HepG2 (cell line): ENCODE data around the gene GPR39. TPM values are rescaled to one million over a fixed set of nuclear protein-coding genes. Genes with fewer than 3 reads are reported as not detected.

Source experiments
- FLYWCH1 ChIP-seq: sonication (generic); formaldehyde crosslinking; IDR thresholded peaks from 2 replicates; pipeline ENCODE4 v1.8.1; 2023; ENCODE audit warnings: mild to moderate bottlenecking, missing genetic modification reagents
- FOXK1 ChIP-seq: sonication (generic); formaldehyde crosslinking; IDR thresholded peaks from 2 replicates; pipeline ENCODE4 v1.4.0; 2020; ENCODE audit warnings: low read depth, missing genetic modification reagents, borderline replicate concordance
- FOXP1 ChIP-seq, 2 experiments: fragments of 450-650 bp in 1 of 2; IDR thresholded peaks; 2 replicates each; pipeline ENCODE4 v1.6.1; 2017 to 2018; ENCODE audit warnings: antibody characterized with exemption in 1 of 2
- GPN1 ChIP-seq: sonication (generic); formaldehyde crosslinking; IDR thresholded peaks from 2 replicates; pipeline ENCODE4 v1.5.1; 2020; ENCODE audit warnings: missing genetic modification reagents, borderline replicate concordance
- MBD4 ChIP-seq: IDR thresholded peaks from 2 replicates; pipeline ENCODE4 v1.6.1; 2012; ENCODE audit warnings: low read length, inconsistent platforms, borderline replicate concordance
- MYC ChIP-seq: sonication (generic); formaldehyde crosslinking; IDR thresholded peaks from 2 replicates; pipeline ENCODE4 v1.9.0; 2021; ENCODE audit warnings: missing genetic modification reagents, borderline replicate concordance
- NR2F1 ChIP-seq, 2 experiments: fragments of 450-650 bp in 1 of 2; formaldehyde crosslinking in 1 of 2; IDR thresholded peaks; 2 replicates each; pipeline versions ENCODE4 v1.5.0 to v1.6.1; 2016 to 2020; ENCODE audit warnings: mild to moderate bottlenecking in 1 of 2, missing compliant biosample characterization in 1 of 2, missing genetic modification reagents in 1 of 2, moderate library complexity in 1 of 2
- PITX1 ChIP-seq: sonication (generic); formaldehyde crosslinking; IDR thresholded peaks from 2 replicates; pipeline ENCODE4 v1.5.1; 2020; ENCODE audit warnings: mild to moderate bottlenecking, missing genetic modification reagents
- POLR2AphosphoS5 ChIP-seq: IDR thresholded peaks from 2 replicates; pipeline ENCODE4 v1.6.1; 2012; ENCODE audit warnings: low read depth, low read length
- RFXAP ChIP-seq: sonication (generic); formaldehyde crosslinking; IDR thresholded peaks from 2 replicates; pipeline ENCODE4 v1.4.0; 2020; ENCODE audit warnings: missing genetic modification reagents, borderline replicate concordance
- STAT5B ChIP-seq: sonication (generic); formaldehyde crosslinking; IDR thresholded peaks from 2 replicates; pipeline ENCODE4 v1.4.0; 2020; ENCODE audit warnings: missing genetic modification reagents
- TGIF2 ChIP-seq: IDR thresholded peaks from 2 replicates; pipeline ENCODE4 v1.6.1; 2016; ENCODE audit warnings: control low read depth, missing compliant biosample characterization
- ZIK1 ChIP-seq: sonication (generic); formaldehyde crosslinking; IDR thresholded peaks from 2 replicates; pipeline ENCODE4 v1.5.0; 2020; ENCODE audit warnings: mild to moderate bottlenecking, low read depth, missing genetic modification reagents, borderline replicate concordance
- ZNF564 ChIP-seq: sonication (generic); formaldehyde crosslinking; IDR thresholded peaks from 2 replicates; pipeline ENCODE4 v1.8.1; 2023; ENCODE audit warnings: mild to moderate bottlenecking, missing genetic modification reagents
- ZNF598 ChIP-seq: sonication (generic); formaldehyde crosslinking; IDR thresholded peaks from 2 replicates; pipeline ENCODE4 v1.5.1; 2020; ENCODE audit warnings: mild to moderate bottlenecking, missing genetic modification reagents, borderline replicate concordance
- polyA plus RNA-seq, 8 experiments: library from polyadenylated mRNA; depleted of rRNA in 3 of 8; stranded (reverse) in 7 of 8; unstranded in 1 of 8; fragments of >200 nt; fragmentation: Illumina TruSeq in 4 of 8; extraction: Trizol in 4 of 8; gene quantifications; 2 replicates each; pipeline versions ENCODE4 v1.2.1 to v1.2.3, GENCODE V29; 2011 to 2016; ENCODE audit warnings: low read depth in 4 of 8, missing spikeins in 1 of 8, mixed read lengths in 1 of 8; ENCODE audit not compliant: insufficient read depth in 1 of 8
- total RNA-seq, 5 experiments: library from RNA; depleted of rRNA; stranded (reverse); fragments of >200 nt; fragmentation: Illumina TruSeq; extraction: Trizol; gene quantifications; 2 replicates each; pipeline ENCODE4 v1.2.3, GENCODE V29; 2016; ENCODE audit warnings: low read depth in 1 of 5
- TF ChIP-seq, protein P1 (sequence below): IDR thresholded peaks from 2 replicates; pipeline ENCODE4 v1.6.1; 2016
- TF ChIP-seq, protein P2 (sequence below): sonication (generic); formaldehyde crosslinking; conservative IDR thresholded peaks from 2 replicates; pipeline ENCODE4 v1.4.0; 2020; ENCODE audit warnings: missing genetic modification reagents
- TF ChIP-seq, protein P3 (sequence below): sonication (generic); formaldehyde crosslinking; IDR thresholded peaks from 2 replicates; pipeline ENCODE4 v1.5.1; 2020; ENCODE audit warnings: missing genetic modification reagents, mild to moderate bottlenecking, borderline replicate concordance
- TF ChIP-seq, protein P4 (sequence below): sonication (generic); formaldehyde crosslinking; IDR thresholded peaks from 2 replicates; pipeline ENCODE4 v1.5.0; 2020; ENCODE audit warnings: missing genetic modification reagents
- TF ChIP-seq, protein P5 (sequence below): IDR thresholded peaks from 2 replicates; pipeline ENCODE4 v1.6.1; 2016; ENCODE audit warnings: mild to moderate bottlenecking

Gene GPR39
- total and polyA plus RNA-seq, 2 of the 13 experiments (the other 11 are each of a cell fraction or from before 2014, with no cell fraction given), result 0.16 to 0.62 TPM

DNA sequence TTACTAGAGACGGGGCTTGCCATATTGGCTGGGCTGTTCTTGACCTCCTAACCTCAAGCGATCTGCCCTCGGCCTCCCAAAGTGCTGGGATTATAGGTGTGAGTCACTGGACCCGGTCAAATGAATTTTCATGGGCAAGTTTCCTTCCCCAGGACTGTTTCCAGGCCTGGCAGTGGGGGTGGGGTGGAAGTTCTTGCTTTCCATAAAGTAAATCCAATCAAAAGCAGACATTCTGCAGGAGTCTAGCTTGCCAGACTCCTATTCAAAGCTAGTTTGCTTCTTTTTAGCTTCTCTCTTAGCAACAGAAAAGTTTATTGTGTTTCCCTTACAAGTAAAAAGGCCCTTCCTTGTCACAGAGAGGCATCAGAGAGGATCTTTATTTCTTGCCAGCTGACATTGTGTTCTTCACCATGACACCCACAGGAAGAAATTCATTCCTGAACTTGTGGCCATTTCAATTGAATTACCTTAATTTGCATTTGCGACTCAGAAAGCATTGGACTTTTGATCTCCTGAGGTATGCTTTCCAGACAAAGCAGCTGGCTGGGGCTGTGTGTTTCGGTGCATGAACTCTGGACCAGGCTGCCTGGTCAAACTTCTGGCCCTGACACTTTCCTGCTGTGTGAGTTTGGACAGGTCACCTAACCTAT lies 215.5 kb downstream of the GPR39 start (continued):
- TF ChIP-seq FOXP1 (IDR thresholded peaks at IDR 0.05), result no peak
- no peak for TF ChIP-seq FOXP1 (CRISPR knock-in tag; IDR thresholded peaks at IDR 0.05)
- TF ChIP-seq, protein P1, sequence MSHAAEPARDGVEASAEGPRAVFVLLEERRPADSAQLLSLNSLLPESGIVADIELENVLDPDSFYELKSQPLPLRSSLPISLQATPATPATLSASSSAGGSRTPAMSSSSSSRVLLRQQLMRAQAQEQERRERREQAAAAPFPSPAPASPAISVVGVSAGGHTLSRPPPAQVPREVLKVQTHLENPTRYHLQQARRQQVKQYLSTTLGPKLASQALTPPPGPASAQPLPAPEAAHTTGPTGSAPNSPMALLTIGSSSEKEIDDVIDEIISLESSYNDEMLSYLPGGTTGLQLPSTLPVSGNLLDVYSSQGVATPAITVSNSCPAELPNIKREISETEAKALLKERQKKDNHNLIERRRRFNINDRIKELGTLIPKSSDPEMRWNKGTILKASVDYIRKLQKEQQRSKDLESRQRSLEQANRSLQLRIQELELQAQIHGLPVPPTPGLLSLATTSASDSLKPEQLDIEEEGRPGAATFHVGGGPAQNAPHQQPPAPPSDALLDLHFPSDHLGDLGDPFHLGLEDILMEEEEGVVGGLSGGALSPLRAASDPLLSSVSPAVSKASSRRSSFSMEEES, result 0 out of 2 replicates have a peak, but pooled peaks have one; percentile 41
- no peak for TF ChIP-seq RFXAP
- no peak for TF ChIP-seq ZNF564
- TF ChIP-seq ZIK1 (CRISPR knock-in tag), result no peak
- TF ChIP-seq NR2F1 (CRISPR knock-in tag; IDR thresholded peaks at IDR 0.05), result peak in 1 of 2 experiments; percentile 45; a peak in 2 of 4 replicates
- no peak for TF ChIP-seq FOXK1 (CRISPR knock-in tag)
- TF ChIP-seq STAT5B, result no peak
- no peak for TF ChIP-seq POLR2AphosphoS5
- TF ChIP-seq, protein P2, sequence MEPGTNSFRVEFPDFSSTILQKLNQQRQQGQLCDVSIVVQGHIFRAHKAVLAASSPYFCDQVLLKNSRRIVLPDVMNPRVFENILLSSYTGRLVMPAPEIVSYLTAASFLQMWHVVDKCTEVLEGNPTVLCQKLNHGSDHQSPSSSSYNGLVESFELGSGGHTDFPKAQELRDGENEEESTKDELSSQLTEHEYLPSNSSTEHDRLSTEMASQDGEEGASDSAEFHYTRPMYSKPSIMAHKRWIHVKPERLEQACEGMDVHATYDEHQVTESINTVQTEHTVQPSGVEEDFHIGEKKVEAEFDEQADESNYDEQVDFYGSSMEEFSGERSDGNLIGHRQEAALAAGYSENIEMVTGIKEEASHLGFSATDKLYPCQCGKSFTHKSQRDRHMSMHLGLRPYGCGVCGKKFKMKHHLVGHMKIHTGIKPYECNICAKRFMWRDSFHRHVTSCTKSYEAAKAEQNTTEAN (CRISPR knock-in tag), result no peak
- TF ChIP-seq, protein P3, sequence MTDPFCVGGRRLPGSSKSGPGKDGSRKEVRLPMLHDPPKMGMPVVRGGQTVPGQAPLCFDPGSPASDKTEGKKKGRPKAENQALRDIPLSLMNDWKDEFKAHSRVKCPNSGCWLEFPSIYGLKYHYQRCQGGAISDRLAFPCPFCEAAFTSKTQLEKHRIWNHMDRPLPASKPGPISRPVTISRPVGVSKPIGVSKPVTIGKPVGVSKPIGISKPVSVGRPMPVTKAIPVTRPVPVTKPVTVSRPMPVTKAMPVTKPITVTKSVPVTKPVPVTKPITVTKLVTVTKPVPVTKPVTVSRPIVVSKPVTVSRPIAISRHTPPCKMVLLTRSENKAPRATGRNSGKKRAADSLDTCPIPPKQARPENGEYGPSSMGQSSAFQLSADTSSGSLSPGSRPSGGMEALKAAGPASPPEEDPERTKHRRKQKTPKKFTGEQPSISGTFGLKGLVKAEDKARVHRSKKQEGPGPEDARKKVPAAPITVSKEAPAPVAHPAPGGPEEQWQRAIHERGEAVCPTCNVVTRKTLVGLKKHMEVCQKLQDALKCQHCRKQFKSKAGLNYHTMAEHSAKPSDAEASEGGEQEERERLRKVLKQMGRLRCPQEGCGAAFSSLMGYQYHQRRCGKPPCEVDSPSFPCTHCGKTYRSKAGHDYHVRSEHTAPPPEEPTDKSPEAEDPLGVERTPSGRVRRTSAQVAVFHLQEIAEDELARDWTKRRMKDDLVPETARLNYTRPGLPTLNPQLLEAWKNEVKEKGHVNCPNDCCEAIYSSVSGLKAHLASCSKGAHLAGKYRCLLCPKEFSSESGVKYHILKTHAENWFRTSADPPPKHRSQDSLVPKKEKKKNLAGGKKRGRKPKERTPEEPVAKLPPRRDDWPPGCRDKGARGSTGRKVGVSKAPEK (CRISPR knock-in tag), result no peak
- no peak for TF ChIP-seq MBD4
- TF ChIP-seq PITX1, result no peak
- no peak for TF ChIP-seq MYC (CRISPR knock-in tag)
- no peak for TF ChIP-seq FLYWCH1 (CRISPR knock-in tag)
- TF ChIP-seq, protein P4, sequence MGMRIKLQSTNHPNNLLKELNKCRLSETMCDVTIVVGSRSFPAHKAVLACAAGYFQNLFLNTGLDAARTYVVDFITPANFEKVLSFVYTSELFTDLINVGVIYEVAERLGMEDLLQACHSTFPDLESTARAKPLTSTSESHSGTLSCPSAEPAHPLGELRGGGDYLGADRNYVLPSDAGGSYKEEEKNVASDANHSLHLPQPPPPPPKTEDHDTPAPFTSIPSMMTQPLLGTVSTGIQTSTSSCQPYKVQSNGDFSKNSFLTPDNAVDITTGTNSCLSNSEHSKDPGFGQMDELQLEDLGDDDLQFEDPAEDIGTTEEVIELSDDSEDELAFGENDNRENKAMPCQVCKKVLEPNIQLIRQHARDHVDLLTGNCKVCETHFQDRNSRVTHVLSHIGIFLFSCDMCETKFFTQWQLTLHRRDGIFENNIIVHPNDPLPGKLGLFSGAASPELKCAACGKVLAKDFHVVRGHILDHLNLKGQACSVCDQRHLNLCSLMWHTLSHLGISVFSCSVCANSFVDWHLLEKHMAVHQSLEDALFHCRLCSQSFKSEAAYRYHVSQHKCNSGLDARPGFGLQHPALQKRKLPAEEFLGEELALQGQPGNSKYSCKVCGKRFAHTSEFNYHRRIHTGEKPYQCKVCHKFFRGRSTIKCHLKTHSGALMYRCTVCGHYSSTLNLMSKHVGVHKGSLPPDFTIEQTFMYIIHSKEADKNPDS (CRISPR knock-in tag), result no peak
- no peak for TF ChIP-seq ZNF598 (CRISPR knock-in tag)
- TF ChIP-seq, protein P5, sequence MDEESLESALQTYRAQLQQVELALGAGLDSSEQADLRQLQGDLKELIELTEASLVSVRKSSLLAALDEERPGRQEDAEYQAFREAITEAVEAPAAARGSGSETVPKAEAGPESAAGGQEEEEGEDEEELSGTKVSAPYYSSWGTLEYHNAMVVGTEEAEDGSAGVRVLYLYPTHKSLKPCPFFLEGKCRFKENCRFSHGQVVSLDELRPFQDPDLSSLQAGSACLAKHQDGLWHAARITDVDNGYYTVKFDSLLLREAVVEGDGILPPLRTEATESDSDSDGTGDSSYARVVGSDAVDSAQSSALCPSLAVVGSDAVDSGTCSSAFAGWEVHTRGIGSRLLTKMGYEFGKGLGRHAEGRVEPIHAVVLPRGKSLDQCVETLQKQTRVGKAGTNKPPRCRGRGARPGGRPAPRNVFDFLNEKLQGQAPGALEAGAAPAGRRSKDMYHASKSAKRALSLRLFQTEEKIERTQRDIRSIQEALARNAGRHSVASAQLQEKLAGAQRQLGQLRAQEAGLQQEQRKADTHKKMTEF, result no peak
- no peak for TF ChIP-seq GPN1 (CRISPR knock-in tag)
- TF ChIP-seq TGIF2, result no peak
